ENCODE results near the gene DHDH. TPM values are rescaled to one million over a fixed set of nuclear protein-coding genes. Genes with fewer than 3 reads are reported as not detected.

Gene DHDH
- total and polyA plus RNA-seq, 2 of the 13 experiments (the other 11 are each of a cell fraction or from before 2014, with no cell fraction given), result 0.13 to 0.91 TPM

GRCh38 chr19:48907671-48908070 is 25.8 kb upstream of the DHDH start (continued):
- TF ChIP-seq ZNF235 (CRISPR knock-in tag; IDR thresholded peaks at IDR 0.05; ENCODE audit: borderline replicate concordance), result no peak
- TF ChIP-seq HNRNPH1 (optimal IDR thresholded peaks at IDR 0.05; ENCODE audit: low read depth, low read length), result no peak
- TF ChIP-seq ZNF484 (CRISPR knock-in tag; IDR thresholded peaks at IDR 0.05; ENCODE audit: borderline replicate concordance, low read depth), result no peak
- peak; percentile 94 for TF ChIP-seq NR2C2 (CRISPR knock-in tag; IDR thresholded peaks at IDR 0.05; ENCODE audit: borderline replicate concordance)
- no peak for TF ChIP-seq NCOA5 (CRISPR knock-in tag; IDR thresholded peaks at IDR 0.05)
- TF ChIP-seq NFKBIZ (CRISPR knock-in tag; IDR thresholded peaks at IDR 0.05), result no peak
- no peak for TF ChIP-seq ZNF746 (CRISPR knock-in tag; IDR thresholded peaks at IDR 0.05)
- TF ChIP-seq, protein P1, sequence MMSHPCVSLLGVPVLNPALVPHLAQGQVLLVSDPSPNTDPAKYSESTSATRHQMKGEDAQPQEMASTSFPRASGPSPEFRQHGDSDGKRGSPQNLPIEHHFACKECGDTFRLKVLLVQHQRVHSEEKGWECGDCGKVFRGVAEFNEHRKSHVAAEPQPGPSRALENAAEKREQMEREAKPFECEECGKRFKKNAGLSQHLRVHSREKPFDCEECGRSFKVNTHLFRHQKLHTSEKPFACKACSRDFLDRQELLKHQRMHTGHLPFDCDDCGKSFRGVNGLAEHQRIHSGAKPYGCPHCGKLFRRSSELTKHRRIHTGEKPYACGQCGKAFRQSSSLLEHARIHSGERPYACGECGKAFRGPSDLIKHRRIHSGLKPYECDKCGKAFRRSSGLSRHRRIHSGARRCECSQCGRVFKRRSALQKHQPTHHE (CRISPR knock-in tag; IDR thresholded peaks at IDR 0.05; ENCODE audit: borderline replicate concordance), result no peak
- no peak for TF ChIP-seq CHD4 (IDR thresholded peaks at IDR 0.05; ENCODE audit: borderline replicate concordance, low read length)
- no peak for TF ChIP-seq ZNF205 (CRISPR knock-in tag; IDR thresholded peaks at IDR 0.05)
- no peak for TF ChIP-seq ATF7-NPFF (CRISPR knock-in tag; IDR thresholded peaks at IDR 0.05; ENCODE audit: low read depth)
- no peak for TF ChIP-seq TCF7L2 (IDR thresholded peaks at IDR 0.05; ENCODE audit: low read depth, low read length)
- TF ChIP-seq BORCS8-MEF2B (CRISPR knock-in tag; IDR thresholded peaks at IDR 0.05), result no peak; the same call in 1 of the 2 replicates
- TF ChIP-seq, protein P2, sequence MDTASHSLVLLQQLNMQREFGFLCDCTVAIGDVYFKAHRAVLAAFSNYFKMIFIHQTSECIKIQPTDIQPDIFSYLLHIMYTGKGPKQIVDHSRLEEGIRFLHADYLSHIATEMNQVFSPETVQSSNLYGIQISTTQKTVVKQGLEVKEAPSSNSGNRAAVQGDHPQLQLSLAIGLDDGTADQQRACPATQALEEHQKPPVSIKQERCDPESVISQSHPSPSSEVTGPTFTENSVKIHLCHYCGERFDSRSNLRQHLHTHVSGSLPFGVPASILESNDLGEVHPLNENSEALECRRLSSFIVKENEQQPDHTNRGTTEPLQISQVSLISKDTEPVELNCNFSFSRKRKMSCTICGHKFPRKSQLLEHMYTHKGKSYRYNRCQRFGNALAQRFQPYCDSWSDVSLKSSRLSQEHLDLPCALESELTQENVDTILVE (CRISPR knock-in tag; IDR thresholded peaks at IDR 0.05), result peak; percentile 62; the same call in 1 of the 2 replicates
- TF ChIP-seq HMGA1 (CRISPR knock-in tag; conservative IDR thresholded peaks at IDR 0.05), result no peak
- peak; percentile 24; the same call in 1 of the 2 replicates for TF ChIP-seq NFE2L2 (IDR thresholded peaks at IDR 0.05; ENCODE audit: low read length)
- peak; percentile 57 to 95; a peak in 3 of 4 replicates for TF ChIP-seq ATF4 (CRISPR knock-in tag; IDR thresholded peaks at IDR 0.05)
- TF ChIP-seq HBP1 (CRISPR knock-in tag; IDR thresholded peaks at IDR 0.05; ENCODE audit: low read depth), result no peak
- peak; percentile 53; the same call in 1 of the 2 replicates for TF ChIP-seq MIER2 (CRISPR knock-in tag; IDR thresholded peaks at IDR 0.05)
- TF ChIP-seq FOXK1 (CRISPR knock-in tag; IDR thresholded peaks at IDR 0.05; ENCODE audit: borderline replicate concordance, low read depth), result peak; percentile 35; the same call in 1 of the 2 replicates
- peak; percentile 72; the same call in 1 of the 2 replicates for TF ChIP-seq ARID4A (CRISPR knock-in tag; IDR thresholded peaks at IDR 0.05; ENCODE audit: borderline replicate concordance)
- TF ChIP-seq ADNP (CRISPR knock-in tag; IDR thresholded peaks at IDR 0.05), result no peak
- no peak for TF ChIP-seq ARID2 (CRISPR knock-in tag; IDR thresholded peaks at IDR 0.05; ENCODE audit: borderline replicate concordance)
